ENCODE results near the gene MAN1B1. TPM values are rescaled to one million over a fixed set of nuclear protein-coding genes. Genes with fewer than 3 reads are reported as not detected.

MAN1B1 gene
- total and polyA plus RNA-seq, 2 of the 8 experiments (the other 6 are each of a cell fraction or from before 2014, with no cell fraction given) = 33.7 to 36.3 TPM

Small RNA genes within 50 kb of the gene (small RNA-seq; reads per million reads assigned to genes)
- gene RF00153 (ENCODE audit: insufficient read depth) = not detected

Other genes starting within 250 kb of the MAN1B1 start
Only the 30 nearest of the 36 such genes appear.
- 49.0 and 49.5 TPM in 2 replicates for gene FBXW5, start 142.2 kb upstream of the MAN1B1 start, total RNA-seq (2021; fragmentation: NEBNext Ultra II Directional; extraction: Animal tissue kit (Norgen Biotek cat#: 25700))
- 71.0 and 93.6 TPM in 2 replicates for gene FBXW5, start 142.2 kb upstream of the MAN1B1 start, polyA plus RNA-seq (2011; rRNA removed)
- gene C8G, start 141.7 kb upstream of the MAN1B1 start, total RNA-seq (2021; fragmentation: NEBNext Ultra II Directional; extraction: Animal tissue kit (Norgen Biotek cat#: 25700)) = 0.80 TPM in 1 of 2 replicates, not detected in the other
- gene C8G, start 141.7 kb upstream of the MAN1B1 start, polyA plus RNA-seq (2011; rRNA removed) = 0.62 and 1.8 TPM in 2 replicates
- 1.5 and 1.7 TPM in 2 replicates for gene LCN12, start 134.7 kb upstream of the MAN1B1 start, total RNA-seq (2021; fragmentation: NEBNext Ultra II Directional; extraction: Animal tissue kit (Norgen Biotek cat#: 25700))
- 1.1 and 2.1 TPM in 2 replicates for gene LCN12, start 134.7 kb upstream of the MAN1B1 start, polyA plus RNA-seq (2011; rRNA removed)
- gene PTGDS, start 109.5 kb upstream of the MAN1B1 start, total RNA-seq (2021; fragmentation: NEBNext Ultra II Directional; extraction: Animal tissue kit (Norgen Biotek cat#: 25700)) = 2.2 and 2.3 TPM in 2 replicates
- gene PTGDS, start 109.5 kb upstream of the MAN1B1 start, polyA plus RNA-seq (2011; rRNA removed) = 1.7 and 2.5 TPM in 2 replicates
- gene LCNL1, start 104.0 kb upstream of the MAN1B1 start, total RNA-seq (2021; fragmentation: NEBNext Ultra II Directional; extraction: Animal tissue kit (Norgen Biotek cat#: 25700)) = 0.15 TPM in 1 of 2 replicates, not detected in the other
- 0.11 and 0.35 TPM in 2 replicates for gene LCNL1, start 104.0 kb upstream of the MAN1B1 start, polyA plus RNA-seq (2011; rRNA removed)
- gene PAXX, start 94.6 kb upstream of the MAN1B1 start, total RNA-seq (2021; fragmentation: NEBNext Ultra II Directional; extraction: Animal tissue kit (Norgen Biotek cat#: 25700)) = 40.8 and 43.4 TPM in 2 replicates
- 45.9 and 56.8 TPM in 2 replicates for gene PAXX, start 94.6 kb upstream of the MAN1B1 start, polyA plus RNA-seq (2011; rRNA removed)
- not detected in 2 replicates for gene CLIC3, start 90.4 kb upstream of the MAN1B1 start, total RNA-seq (2021; fragmentation: NEBNext Ultra II Directional; extraction: Animal tissue kit (Norgen Biotek cat#: 25700))
- 0.12 and 0.33 TPM in 2 replicates for gene CLIC3, start 90.4 kb upstream of the MAN1B1 start, polyA plus RNA-seq (2011; rRNA removed)
- gene ABCA2, start 58.7 kb upstream of the MAN1B1 start, total RNA-seq (2021; fragmentation: NEBNext Ultra II Directional; extraction: Animal tissue kit (Norgen Biotek cat#: 25700)) = 12.5 and 15.2 TPM in 2 replicates
- gene ABCA2, start 58.7 kb upstream of the MAN1B1 start, polyA plus RNA-seq (2011; rRNA removed) = 14.3 and 21.9 TPM in 2 replicates
- not detected in 2 replicates for gene FUT7, start 54.9 kb upstream of the MAN1B1 start, total RNA-seq (2021; fragmentation: NEBNext Ultra II Directional; extraction: Animal tissue kit (Norgen Biotek cat#: 25700))
- not detected in 2 replicates for gene FUT7, start 54.9 kb upstream of the MAN1B1 start, polyA plus RNA-seq (2011; rRNA removed)
- gene NPDC1, start 40.8 kb upstream of the MAN1B1 start, total RNA-seq (2021; fragmentation: NEBNext Ultra II Directional; extraction: Animal tissue kit (Norgen Biotek cat#: 25700)) = 41.9 and 44.1 TPM in 2 replicates
- gene NPDC1, start 40.8 kb upstream of the MAN1B1 start, polyA plus RNA-seq (2011; rRNA removed) = 26.2 and 43.6 TPM in 2 replicates
- 3.2 and 3.8 TPM in 2 replicates for gene ENTPD2, start 32.9 kb upstream of the MAN1B1 start, total RNA-seq (2021; fragmentation: NEBNext Ultra II Directional; extraction: Animal tissue kit (Norgen Biotek cat#: 25700))
- 0.65 and 1.9 TPM in 2 replicates for gene ENTPD2, start 32.9 kb upstream of the MAN1B1 start, polyA plus RNA-seq (2011; rRNA removed)
- gene SAPCD2, start 16.4 kb upstream of the MAN1B1 start, total RNA-seq (2021; fragmentation: NEBNext Ultra II Directional; extraction: Animal tissue kit (Norgen Biotek cat#: 25700)) = 30.3 and 32.1 TPM in 2 replicates
- 12.7 and 17.3 TPM in 2 replicates for gene SAPCD2, start 16.4 kb upstream of the MAN1B1 start, polyA plus RNA-seq (2011; rRNA removed)
- gene UAP1L1, start 9.5 kb upstream of the MAN1B1 start, total RNA-seq (2021; fragmentation: NEBNext Ultra II Directional; extraction: Animal tissue kit (Norgen Biotek cat#: 25700)) = 5.4 and 5.5 TPM in 2 replicates
- 2.0 and 3.5 TPM in 2 replicates for gene UAP1L1, start 9.5 kb upstream of the MAN1B1 start, polyA plus RNA-seq (2011; rRNA removed)
- 21.2 and 21.5 TPM in 2 replicates for gene DPP7, start 27.7 kb downstream of the MAN1B1 start, total RNA-seq (2021; fragmentation: NEBNext Ultra II Directional; extraction: Animal tissue kit (Norgen Biotek cat#: 25700))
- gene DPP7, start 27.7 kb downstream of the MAN1B1 start, polyA plus RNA-seq (2011; rRNA removed) = 26.8 and 34.7 TPM in 2 replicates
- 2.1 TPM in 2 replicates for gene GRIN1, start 52.2 kb downstream of the MAN1B1 start, total RNA-seq (2021; fragmentation: NEBNext Ultra II Directional; extraction: Animal tissue kit (Norgen Biotek cat#: 25700))
- 0.48 and 1.3 TPM in 2 replicates for gene GRIN1, start 52.2 kb downstream of the MAN1B1 start, polyA plus RNA-seq (2011; rRNA removed)
- 0.34 and 0.36 TPM in 2 replicates for gene LRRC26, start 83.1 kb downstream of the MAN1B1 start, total RNA-seq (2021; fragmentation: NEBNext Ultra II Directional; extraction: Animal tissue kit (Norgen Biotek cat#: 25700))
- gene LRRC26, start 83.1 kb downstream of the MAN1B1 start, polyA plus RNA-seq (2011; rRNA removed) = 0.85 and 1.0 TPM in 2 replicates
- gene TMEM210, start 85.1 kb downstream of the MAN1B1 start, total RNA-seq (2021; fragmentation: NEBNext Ultra II Directional; extraction: Animal tissue kit (Norgen Biotek cat#: 25700)) = not detected in 2 replicates
- not detected in 2 replicates for gene TMEM210, start 85.1 kb downstream of the MAN1B1 start, polyA plus RNA-seq (2011; rRNA removed)
- 37.7 and 41.9 TPM in 2 replicates for gene ANAPC2, start 101.6 kb downstream of the MAN1B1 start, total RNA-seq (2021; fragmentation: NEBNext Ultra II Directional; extraction: Animal tissue kit (Norgen Biotek cat#: 25700))
- 30.2 and 44.3 TPM in 2 replicates for gene ANAPC2, start 101.6 kb downstream of the MAN1B1 start, polyA plus RNA-seq (2011; rRNA removed)
- gene SSNA1, start 101.7 kb downstream of the MAN1B1 start, total RNA-seq (2021; fragmentation: NEBNext Ultra II Directional; extraction: Animal tissue kit (Norgen Biotek cat#: 25700)) = 87.3 and 91.3 TPM in 2 replicates
- 157 and 182 TPM in 2 replicates for gene SSNA1, start 101.7 kb downstream of the MAN1B1 start, polyA plus RNA-seq (2011; rRNA removed)
- 23.2 and 27.2 TPM in 2 replicates for gene TPRN, start 113.8 kb downstream of the MAN1B1 start, total RNA-seq (2021; fragmentation: NEBNext Ultra II Directional; extraction: Animal tissue kit (Norgen Biotek cat#: 25700))
- 9.7 and 14.9 TPM in 2 replicates for gene TPRN, start 113.8 kb downstream of the MAN1B1 start, polyA plus RNA-seq (2011; rRNA removed)
- 44.1 and 44.2 TPM in 2 replicates for gene TMEM203, start 118.7 kb downstream of the MAN1B1 start, total RNA-seq (2021; fragmentation: NEBNext Ultra II Directional; extraction: Animal tissue kit (Norgen Biotek cat#: 25700))
- gene TMEM203, start 118.7 kb downstream of the MAN1B1 start, polyA plus RNA-seq (2011; rRNA removed) = 57.1 and 67.1 TPM in 2 replicates
- gene NDOR1, start 118.7 kb downstream of the MAN1B1 start, total RNA-seq (2021; fragmentation: NEBNext Ultra II Directional; extraction: Animal tissue kit (Norgen Biotek cat#: 25700)) = 32.3 and 33.2 TPM in 2 replicates
- 25.7 and 42.4 TPM in 2 replicates for gene NDOR1, start 118.7 kb downstream of the MAN1B1 start, polyA plus RNA-seq (2011; rRNA removed)
- gene RNF208, start 135.3 kb downstream of the MAN1B1 start, total RNA-seq (2021; fragmentation: NEBNext Ultra II Directional; extraction: Animal tissue kit (Norgen Biotek cat#: 25700)) = 7.7 and 8.9 TPM in 2 replicates
- 2.7 and 4.8 TPM in 2 replicates for gene RNF208, start 135.3 kb downstream of the MAN1B1 start, polyA plus RNA-seq (2011; rRNA removed)
- 1.0 and 1.6 TPM in 2 replicates for gene CYSRT1, start 138.2 kb downstream of the MAN1B1 start, total RNA-seq (2021; fragmentation: NEBNext Ultra II Directional; extraction: Animal tissue kit (Norgen Biotek cat#: 25700))
- 6.5 and 7.6 TPM in 2 replicates for gene CYSRT1, start 138.2 kb downstream of the MAN1B1 start, polyA plus RNA-seq (2011; rRNA removed)
- 0.17 TPM in 1 of 2 replicates, not detected in the other for gene RNF224, start 140.5 kb downstream of the MAN1B1 start, total RNA-seq (2021; fragmentation: NEBNext Ultra II Directional; extraction: Animal tissue kit (Norgen Biotek cat#: 25700))
- 0.24 and 0.25 TPM in 2 replicates for gene RNF224, start 140.5 kb downstream of the MAN1B1 start, polyA plus RNA-seq (2011; rRNA removed)
- not detected in 2 replicates for gene SLC34A3, start 143.9 kb downstream of the MAN1B1 start, total RNA-seq (2021; fragmentation: NEBNext Ultra II Directional; extraction: Animal tissue kit (Norgen Biotek cat#: 25700))
- gene SLC34A3, start 143.9 kb downstream of the MAN1B1 start, polyA plus RNA-seq (2011; rRNA removed) = 0.06 and 0.08 TPM in 2 replicates
- 307 and 311 TPM in 2 replicates for gene TUBB4B, start 154.3 kb downstream of the MAN1B1 start, total RNA-seq (2021; fragmentation: NEBNext Ultra II Directional; extraction: Animal tissue kit (Norgen Biotek cat#: 25700))
- 280 and 342 TPM in 2 replicates for gene TUBB4B, start 154.3 kb downstream of the MAN1B1 start, polyA plus RNA-seq (2011; rRNA removed)
- not detected in 2 replicates for gene STPG3, start 164.3 kb downstream of the MAN1B1 start, total RNA-seq (2021; fragmentation: NEBNext Ultra II Directional; extraction: Animal tissue kit (Norgen Biotek cat#: 25700))
- 0.14 TPM in 1 of 2 replicates, not detected in the other for gene STPG3, start 164.3 kb downstream of the MAN1B1 start, polyA plus RNA-seq (2011; rRNA removed)
- gene NELFB, start 168.3 kb downstream of the MAN1B1 start, total RNA-seq (2021; fragmentation: NEBNext Ultra II Directional; extraction: Animal tissue kit (Norgen Biotek cat#: 25700)) = 70.8 and 78.0 TPM in 2 replicates
- 57.6 and 86.5 TPM in 2 replicates for gene NELFB, start 168.3 kb downstream of the MAN1B1 start, polyA plus RNA-seq (2011; rRNA removed)
- 9.2 and 9.3 TPM in 2 replicates for gene TOR4A, start 190.7 kb downstream of the MAN1B1 start, total RNA-seq (2021; fragmentation: NEBNext Ultra II Directional; extraction: Animal tissue kit (Norgen Biotek cat#: 25700))
- gene TOR4A, start 190.7 kb downstream of the MAN1B1 start, polyA plus RNA-seq (2011; rRNA removed) = 8.4 and 11.4 TPM in 2 replicates